Measurements from ENCODE around the gene GEMIN5. TPM values are rescaled to one million over a fixed set of nuclear protein-coding genes. Genes with fewer than 3 reads are reported as not detected.

GEMIN5 gene
- total and polyA plus RNA-seq, 2 of the 13 experiments (the other 11 are each of a cell fraction or from before 2014, with no cell fraction given) = 6.6 to 28.6 TPM

- peaks cover 15 to 69% of the 10 kb centered on the region in 2 experiments for H3K36me3 ChIP-seq (replicated peaks in 1 of 2; ENCODE audit: control insufficient read depth in 1 of 2, insufficient read depth in 2 of 2, low read length in 2 of 2)
- TF ChIP-seq RNF2 (conservative IDR thresholded peaks at IDR 0.05; ENCODE audit: low read depth) (no peak), DMTF1 (CRISPR knock-in tag; IDR thresholded peaks at IDR 0.05) (no peak), IRF9 (CRISPR knock-in tag; IDR thresholded peaks at IDR 0.05; ENCODE audit: borderline replicate concordance) (no peak), CEBPZ (IDR thresholded peaks at IDR 0.05; ENCODE audit: low read length) (no peak), AFF4 (CRISPR knock-in tag; IDR thresholded peaks at IDR 0.05) (no peak), SP1 (IDR thresholded peaks at IDR 0.05) (no peak), SP1 (CRISPR knock-in tag; IDR thresholded peaks at IDR 0.05) (no peak), SKI (IDR thresholded peaks at IDR 0.05; ENCODE audit: partially characterized antibody) (no peak), ATF3 (CRISPR knock-in tag; IDR thresholded peaks at IDR 0.05) (no peak), ZNF709 (CRISPR knock-in tag; IDR thresholded peaks at IDR 0.05) (no peak), KLF15 (CRISPR knock-in tag; IDR thresholded peaks at IDR 0.05; ENCODE audit: borderline replicate concordance) (no peak), ZFP91 (CRISPR knock-in tag; IDR thresholded peaks at IDR 0.05; ENCODE audit: borderline replicate concordance) (no peak)
Observed at GRCh38 chr5:154916874-154917273, 21.1 kb downstream of the GEMIN5 start.

More at GRCh38 chr5:154916874-154917273, 21.1 kb downstream of the GEMIN5 start:
- Histone ChIP-seq H3K9ac (ENCODE audit: insufficient read depth, low read depth, low read length) (no peak overlapping the region), H3K79me2 (ENCODE audit: insufficient read depth, low read length) (no peaks in the 10 kb centered on the region), H3K4me3 (replicated peaks in 1 of 3; ENCODE audit: insufficient read depth in 1 of 3, low read depth in 2 of 3, low read length in 3 of 3) (no peak overlapping the region), H3K27me3 (ENCODE audit: control insufficient read depth in 1 of 2, insufficient read depth in 2 of 2, low read length in 2 of 2) (no peaks in the 10 kb centered on the region), H2AFZ (ENCODE audit: low read length) (no peak overlapping the region), H4K20me1 (ENCODE audit: insufficient read depth, low read length) (no peaks in the 10 kb centered on the region), H3K9me3 (ENCODE audit: low read length) (no peaks in the 10 kb centered on the region), H3K27ac (ENCODE audit: extremely low read length, insufficient read depth, low read length) (no peak overlapping the region), H3K4me2 (ENCODE audit: low read depth, low read length) (no peak overlapping the region), H3K4me1 (ENCODE audit: insufficient read depth, low read length) (no peaks in the 10 kb centered on the region)
- DNase-seq (ENCODE audit: low spot score) (no peak), FAIRE-seq (no peak), ATAC-seq (no peak)
- intact Hi-C loops (cut with micrococcal nuclease; ENCODE audit: unreplicated experiment) (no loop called here), in situ Hi-C loops (cut with HindIII; ENCODE audit: extremely low pct_ligation_motif_present, low pct_unique_long_range_greater_than_20kb) (no loop called here)
- WGBS (ENCODE audit: low lambda C conversion rate) = 90% methylated on average over 3 of the region's 3 CpGs
- ChIA-PET CTCF (ENCODE audit: low intra/inter-chr PET ratio, low total read pairs) (no interaction called here), POLR2A (no interaction called here)
- BruUV-seq (replicated peaks) = no TSS peak

Data from HepG2 (cell line).